Activated CD4-positive, alpha-beta T cell treated with anti-CD3 and anti-CD28 coated beads for 24 hours (primary cell): Measurements from ENCODE around the gene USP30.

Experiments used
- DNase-seq, 2 donors: peaks; one replicate each; pipeline ENCODE4 v3.0.0-alpha.2; 2020; ENCODE audit warnings: low read depth in 2 of 2

USP30 gene

GRCh38 chr12:109127533-109128242 is 75.3 kb downstream of the USP30 start:
- DNase-seq, result no peak

DNA sequence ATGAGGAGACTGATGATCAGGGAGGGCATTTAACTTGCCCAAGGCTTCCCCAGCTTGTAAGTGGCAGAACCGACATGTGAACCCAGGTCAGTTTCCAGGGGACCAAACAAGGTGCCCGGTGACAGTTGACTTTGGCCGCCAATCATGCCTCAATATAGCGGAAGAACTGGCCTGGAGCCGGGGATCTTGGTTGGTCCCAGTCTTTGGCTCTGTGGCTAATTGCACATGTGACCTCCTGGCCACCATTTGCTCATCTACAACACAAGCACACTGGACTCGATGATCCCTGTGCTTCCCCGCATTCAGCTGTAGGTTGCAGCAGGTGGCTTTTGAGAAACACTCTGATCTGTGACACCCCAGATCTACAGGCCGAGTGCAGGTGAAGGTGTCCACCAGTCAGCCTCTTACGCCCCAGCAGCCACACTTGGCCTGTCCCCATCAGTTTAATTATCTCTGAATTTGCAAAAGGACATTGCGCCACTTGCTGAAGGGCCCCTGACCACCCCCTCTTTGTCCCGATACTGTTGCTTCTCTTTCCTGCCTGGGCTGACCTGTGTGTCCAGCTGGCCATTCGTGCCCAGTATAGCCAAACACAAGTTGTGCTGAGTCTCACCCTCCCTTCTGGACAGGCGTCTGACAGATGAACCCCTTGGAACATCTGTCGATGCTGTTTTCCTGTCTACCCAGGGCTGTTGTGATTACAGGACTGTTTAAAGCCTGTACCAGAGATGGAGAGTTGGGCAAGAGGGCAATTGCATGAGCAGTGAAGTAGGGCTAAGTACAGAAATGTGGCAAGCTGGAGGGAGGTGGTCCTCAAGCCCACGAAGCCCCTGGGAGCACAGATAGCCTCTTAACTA is 78.1 kb downstream of the USP30 start:
- no peak for DNase-seq

DNA sequence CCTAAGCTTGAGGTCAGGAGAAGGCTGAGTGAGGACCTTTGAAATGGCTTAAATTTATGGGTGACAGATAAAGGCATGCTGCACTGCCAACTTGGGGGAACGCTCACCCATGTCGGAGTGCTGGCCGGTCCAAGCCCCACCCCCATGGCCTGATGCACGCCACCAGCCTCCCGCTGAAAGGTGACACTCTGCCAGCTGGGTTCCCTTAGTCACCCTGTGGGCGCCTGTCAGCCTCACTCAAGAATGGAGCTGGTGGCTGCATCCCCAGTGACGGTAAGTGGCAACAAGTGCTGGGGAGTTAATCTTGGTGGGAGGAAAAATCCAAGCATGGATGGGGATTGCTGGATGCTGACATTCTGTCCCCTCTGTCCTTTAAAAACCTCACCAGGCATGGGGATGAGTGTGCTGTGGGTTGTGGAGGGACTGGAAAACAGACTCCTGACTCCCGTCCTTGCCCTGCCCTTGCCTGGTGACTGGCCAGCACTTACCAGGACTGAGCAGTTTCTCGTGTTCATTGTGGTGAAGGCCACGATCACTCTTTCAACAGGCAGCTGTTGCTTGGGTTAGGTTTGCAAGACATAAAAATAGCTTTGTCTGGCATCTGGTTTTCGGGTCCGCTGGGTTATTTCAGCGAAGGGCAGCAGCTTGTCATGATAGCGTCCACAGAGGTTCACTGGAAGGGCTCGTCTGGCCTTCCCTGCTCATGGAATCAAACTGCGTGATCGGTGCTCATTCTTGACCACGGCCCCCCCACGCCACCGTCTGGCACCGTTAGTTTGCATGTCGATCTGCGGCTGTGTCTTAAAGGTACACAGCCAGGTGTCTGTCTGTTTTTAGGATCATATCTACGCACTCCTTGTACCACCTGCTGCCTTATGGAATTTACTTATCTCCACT is 79.0 kb downstream of the USP30 start:
- no peak for DNase-seq

DNA sequence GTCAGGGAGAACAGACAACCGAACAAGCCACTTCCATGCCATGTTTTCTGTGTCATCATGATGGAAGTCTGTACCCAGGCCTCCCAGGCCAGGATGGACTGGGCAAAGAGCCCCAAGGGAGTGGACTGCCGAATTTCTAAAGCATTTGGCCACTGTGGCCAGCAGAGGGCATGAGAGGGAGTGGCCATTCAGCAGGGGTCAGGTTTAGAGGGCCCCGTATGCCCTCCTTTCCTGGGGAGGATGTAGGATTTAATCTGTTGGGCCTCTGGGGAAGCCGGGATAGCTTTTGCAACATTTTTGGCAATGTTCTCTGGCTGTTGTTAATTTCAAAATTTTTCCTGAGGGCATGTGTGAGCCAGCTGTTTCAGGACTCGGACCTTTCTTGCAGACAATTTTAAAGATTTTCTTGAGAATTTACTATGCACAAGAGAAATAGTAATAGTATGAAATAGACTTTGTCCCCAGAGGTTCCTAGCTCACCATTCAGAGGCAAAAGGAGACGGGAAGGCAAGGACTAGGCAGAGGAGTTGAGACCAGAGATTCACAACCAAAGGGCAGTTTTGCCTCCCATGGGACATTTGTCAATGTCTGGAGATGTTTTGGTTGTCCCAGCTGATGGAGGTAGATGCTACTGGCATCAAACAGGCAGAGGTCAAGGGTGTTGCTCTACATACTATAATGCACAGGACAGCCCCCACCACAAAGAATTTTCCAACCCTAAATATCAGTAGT is 82.0 kb downstream of the USP30 start:
- no peak for DNase-seq

DNA sequence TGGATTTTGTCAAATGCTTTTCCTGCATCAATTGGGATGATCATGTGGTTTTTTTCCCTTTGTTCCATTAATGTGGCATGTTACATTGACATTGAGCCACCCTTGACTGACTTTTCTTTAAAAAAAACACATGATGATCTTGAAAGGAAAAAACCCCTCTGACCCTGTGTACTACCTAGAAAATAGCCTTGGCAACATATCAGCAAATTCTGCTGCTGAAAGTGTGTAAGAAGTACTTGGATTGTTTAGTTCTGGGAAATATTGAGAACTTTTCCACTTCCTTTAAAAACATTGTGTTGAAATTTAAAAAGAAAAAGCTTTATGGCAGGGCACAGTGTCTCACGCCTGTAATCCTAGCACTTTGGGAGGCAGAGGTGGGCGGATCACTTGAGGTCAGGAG is 84.7 kb downstream of the USP30 start:
- no peak for DNase-seq
